HG03097 (cell line): Measurements from ENCODE around the gene PCF11.
"Not testable (repeated sequence)": the region's sequence is repeated elsewhere in the genome, so short reads cannot be mapped to it uniquely, and the experiment has no call there.

Experiments used
- ATAC-seq: cut with Tn5 transposase; IDR thresholded peaks from one replicate; pipeline ENCODE4 v1.9.1; 2021; ENCODE audit not compliant: unreplicated experiment, low FRiP score

Gene PCF11

GRCh38 chr11:83156996-83157593, at the start of gene PCF11:
TSS of gene PCF11 (plus strand) at chr11:83157131. CDS start at chr11:83157440, 309 bp downstream.
- ATAC-seq = no peak

- no peak for ATAC-seq
These were observed 44.0 kb upstream of the PCF11 start for GRCh38 chr11:83112886-83113285.

DNA sequence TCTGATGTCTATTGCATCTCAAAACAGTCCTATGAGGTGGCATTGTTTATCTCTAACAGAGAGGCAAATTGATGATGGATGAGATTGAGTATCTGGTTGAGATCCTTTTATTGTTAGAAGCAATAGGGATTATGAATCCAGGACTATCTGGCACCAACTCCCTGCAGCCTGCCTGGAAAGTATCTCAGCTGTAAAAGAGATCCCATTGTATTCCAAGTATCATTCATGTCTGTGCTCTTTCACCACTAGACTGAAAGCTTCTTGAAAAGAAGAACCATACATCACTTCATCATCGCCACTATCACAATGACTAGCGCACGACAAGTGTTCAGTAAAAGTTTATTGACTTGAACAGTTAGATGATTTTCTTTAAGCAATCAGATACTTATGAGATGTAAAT, 41.9 kb upstream of the PCF11 start:
- ATAC-seq = no peak

GRCh38 chr11:83115551-83115950, 41.4 kb upstream of the PCF11 start:
- ATAC-seq = no peak

- no peak for ATAC-seq
These were observed 40.8 kb upstream of the PCF11 start for GRCh38 chr11:83116015-83116641.

DNA sequence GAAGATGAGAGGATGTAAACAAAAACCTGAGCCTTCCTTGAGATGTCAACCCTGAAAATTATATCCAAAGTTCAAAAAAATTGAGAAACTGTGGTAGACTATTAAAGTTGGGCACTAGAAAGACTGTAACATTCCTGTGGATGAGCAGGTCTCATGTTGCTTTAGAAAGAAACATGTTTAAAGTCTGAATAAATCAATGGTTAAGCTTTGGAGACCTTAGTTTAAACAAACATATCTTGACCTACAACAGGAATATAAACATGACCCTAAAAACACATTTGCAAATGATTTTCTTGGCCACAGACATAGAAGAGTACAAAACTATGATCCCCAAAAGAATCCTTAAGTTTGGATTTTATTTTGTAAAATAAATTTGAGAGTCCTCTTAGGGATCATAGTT, 38.1 kb upstream of the PCF11 start:
- ATAC-seq = no peak

DNA sequence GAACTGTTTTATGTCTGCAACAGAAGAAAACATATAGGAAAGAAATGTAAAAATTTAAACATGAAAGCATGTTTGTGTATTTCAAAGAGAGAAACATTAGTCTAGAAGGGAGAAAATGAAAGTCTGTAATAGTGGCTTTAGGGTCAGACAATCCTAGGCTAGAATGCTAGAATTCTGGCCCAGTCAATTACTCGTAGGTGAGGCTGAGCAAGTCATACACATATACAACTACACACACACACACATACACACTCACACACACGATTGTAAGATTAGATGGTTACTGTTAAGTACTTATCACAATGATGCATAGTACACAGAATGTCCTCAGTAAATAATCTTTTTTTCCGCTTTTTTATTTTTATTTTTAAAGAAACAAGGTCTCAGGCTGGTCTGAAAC, 37.7 kb upstream of the PCF11 start:
- ATAC-seq = no peak

GRCh38 chr11:83120327-83120726, 36.6 kb upstream of the PCF11 start:
- ATAC-seq = no peak

- no peak for ATAC-seq
These were observed 34.9 kb upstream of the PCF11 start for GRCh38 chr11:83122050-83122449.

DNA sequence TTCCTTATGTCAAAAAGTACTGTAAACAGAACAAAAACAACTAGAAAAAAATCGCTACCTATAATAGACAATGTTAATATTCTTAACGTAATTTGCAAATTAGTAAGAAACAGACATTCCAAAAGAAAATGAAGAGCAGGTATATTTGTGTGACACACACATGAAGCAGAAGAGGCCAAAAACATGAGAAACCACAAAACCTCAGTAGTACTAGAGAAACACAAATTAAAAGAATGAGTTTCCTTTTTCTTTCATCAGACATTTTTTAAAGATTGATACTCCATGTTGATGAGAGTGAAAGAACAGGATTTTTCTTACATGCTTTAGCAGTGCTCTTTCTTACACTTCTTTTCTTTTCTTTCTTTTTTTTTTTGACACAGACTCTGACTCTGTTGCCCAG, 34.2 kb upstream of the PCF11 start:
- no peak for ATAC-seq

DNA sequence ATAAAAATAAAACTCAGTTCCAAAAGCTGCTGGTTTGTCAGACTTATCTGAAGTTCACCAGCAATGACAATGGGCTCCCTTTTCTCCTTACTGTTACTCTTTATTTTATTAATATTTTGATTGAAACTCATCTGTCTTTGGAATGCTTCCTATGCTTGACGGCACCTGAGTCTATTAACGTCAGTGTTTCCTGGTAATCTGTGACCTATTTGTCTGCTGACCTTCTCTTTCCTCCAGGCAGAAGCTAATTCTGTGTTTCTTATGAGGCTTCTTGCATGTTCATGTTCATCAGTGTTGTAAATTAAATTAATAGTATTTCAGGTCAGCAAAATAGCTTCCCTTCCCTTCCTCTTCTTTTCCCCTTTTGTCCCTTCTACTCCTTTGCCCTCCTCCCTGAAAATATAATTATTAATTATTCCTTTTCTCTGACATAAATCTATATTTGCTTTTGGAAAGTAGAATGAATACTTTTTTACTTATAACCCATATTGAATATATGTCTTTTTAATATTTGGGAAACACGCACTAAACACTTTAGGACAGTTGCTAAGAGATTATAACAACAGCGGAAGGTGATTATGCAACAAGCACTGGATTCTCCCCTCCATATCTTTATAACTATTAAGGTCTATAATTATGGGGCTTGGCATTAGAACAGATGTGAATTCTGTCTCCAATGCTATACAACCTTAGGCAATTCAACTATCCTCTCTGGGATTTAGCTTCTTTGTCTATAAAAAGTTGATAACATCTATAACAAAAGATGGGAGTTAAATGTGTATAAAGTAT, 32.1 kb upstream of the PCF11 start:
- ATAC-seq = no peak

- no peak for ATAC-seq
These were observed 31.4 kb upstream of the PCF11 start for GRCh38 chr11:83125577-83125976.

DNA sequence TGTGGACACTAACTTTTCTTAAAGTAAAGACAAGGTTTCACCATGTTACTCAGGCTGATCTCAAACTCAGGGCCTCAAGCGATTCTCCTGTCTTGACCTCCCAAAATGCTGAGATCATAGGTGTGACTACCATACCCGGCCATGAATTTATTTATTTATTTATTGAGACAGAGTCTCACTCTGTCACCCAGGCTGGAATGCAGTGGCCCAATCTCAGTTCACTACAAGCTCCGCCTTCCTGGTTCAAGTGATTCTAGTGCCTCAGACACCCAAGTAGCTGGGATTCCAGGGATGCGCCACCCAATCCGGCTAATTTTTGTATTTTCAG, 29.7 kb upstream of the PCF11 start:
- ATAC-seq = no peak

- no peak for ATAC-seq
These were observed 24.7 kb upstream of the PCF11 start for GRCh38 chr11:83132191-83132590.

GRCh38 chr11:83133266-83133665, 23.7 kb upstream of the PCF11 start:
- ATAC-seq = not testable (repeated sequence)

- ATAC-seq = no peak
These were observed 17.6 kb upstream of the PCF11 start for GRCh38 chr11:83139310-83139709.

DNA sequence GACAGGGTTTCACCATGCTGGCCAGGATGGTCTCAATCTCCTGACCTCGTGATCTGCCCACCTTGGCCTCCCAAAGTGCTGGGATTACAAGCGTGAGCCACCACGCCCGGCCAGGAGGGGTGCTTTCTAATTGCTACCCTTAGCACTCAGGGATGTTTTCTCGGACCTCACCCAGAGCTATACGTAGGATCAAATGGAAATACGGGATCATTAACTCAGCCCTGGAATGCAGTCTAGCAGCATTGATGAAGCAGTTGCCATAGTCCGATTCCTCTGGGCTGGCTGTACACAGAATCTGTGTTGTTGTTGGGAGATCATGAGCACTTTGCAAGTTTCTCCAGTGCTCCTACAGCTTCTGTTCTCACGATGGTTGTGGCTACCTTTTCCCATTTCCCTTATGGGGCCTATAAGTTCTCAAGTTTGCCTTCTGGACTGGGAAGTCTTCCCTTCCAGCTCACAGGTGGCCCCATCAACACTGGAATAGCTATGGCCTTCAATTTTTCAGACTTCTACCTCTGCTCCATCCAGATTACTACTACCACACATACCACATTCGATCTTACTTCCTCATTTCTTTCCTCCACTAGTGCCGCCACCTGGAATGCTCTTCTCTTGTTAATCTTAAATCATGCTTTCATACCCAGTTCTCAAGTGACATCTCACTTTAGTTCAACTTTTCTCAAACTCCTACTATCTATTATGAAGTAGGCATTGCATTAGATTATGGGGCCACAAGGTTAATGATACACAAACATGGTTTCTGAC, 16.1 kb upstream of the PCF11 start:
- peak; percentile 91 for ATAC-seq

- no peak for ATAC-seq
These were observed 9.0 kb upstream of the PCF11 start for GRCh38 chr11:83147895-83148294.

DNA sequence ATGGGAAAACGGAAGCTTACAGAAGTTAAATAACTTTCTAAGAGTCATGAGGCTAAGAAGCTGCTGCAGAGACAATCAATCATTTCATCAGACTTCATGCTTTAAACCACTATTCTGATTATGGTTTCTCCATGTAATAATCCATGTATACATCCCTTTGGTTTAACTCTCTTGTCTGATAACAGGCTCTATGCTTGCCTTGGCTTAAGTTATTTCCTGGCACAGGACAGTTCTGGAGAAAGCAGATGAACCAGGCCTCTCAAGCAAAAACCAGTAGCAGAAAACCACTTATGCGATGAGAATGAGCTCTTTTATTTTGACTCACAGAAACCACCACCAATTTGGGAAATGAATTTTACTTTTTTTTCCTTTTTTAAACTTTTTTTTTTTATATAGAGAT, 6.5 kb upstream of the PCF11 start:
- no peak for ATAC-seq

DNA sequence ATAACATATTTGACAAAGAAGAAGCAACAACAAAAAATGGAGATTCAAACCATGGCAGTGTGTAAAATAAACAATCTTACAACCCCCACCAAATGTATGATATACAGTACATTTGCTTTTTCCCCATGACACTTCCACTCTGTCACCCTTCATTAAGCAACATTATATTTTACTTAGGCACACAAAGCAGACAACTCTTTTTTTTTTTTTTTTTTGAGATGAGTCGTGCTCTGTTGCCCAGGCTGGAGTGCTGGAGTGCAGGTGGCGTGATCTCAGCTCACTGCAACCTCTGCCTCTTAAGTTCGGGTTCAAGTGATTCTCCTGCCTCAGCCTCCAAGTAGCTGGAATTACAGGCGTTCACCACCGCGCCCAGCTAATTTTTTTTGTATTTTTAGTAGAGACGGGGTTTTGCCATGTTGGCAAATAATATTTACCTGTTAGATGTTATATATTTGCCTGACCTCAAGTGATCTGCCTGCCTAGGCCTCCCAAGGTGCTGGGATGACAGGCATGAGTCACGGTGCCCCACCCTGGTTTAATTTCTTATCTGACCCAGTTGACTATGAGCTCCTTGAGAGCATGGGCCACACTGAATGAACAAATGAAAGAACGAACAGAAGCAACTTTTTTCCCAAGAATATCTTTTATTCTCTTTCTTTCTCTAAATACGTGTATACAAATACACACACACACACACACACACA, 5.5 kb upstream of the PCF11 start:
- no peak for ATAC-seq

DNA sequence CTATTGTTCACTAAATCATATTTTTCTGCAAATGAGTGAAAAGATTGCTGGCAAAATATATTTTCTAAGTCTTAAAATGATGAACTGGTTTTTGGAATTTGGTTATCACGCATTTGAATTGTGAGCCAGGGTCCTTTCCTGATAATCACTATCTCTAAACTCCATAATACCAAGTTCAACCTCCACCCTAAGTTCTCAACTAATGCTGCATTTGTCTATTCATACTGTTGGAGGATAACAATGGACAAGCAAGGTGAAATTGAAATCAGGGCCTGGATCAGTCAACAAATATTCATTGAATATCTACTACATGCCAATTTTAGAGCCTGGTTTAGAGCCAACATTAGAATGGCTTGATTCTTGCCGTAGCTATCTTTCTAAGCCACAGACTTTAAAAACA, 4.7 kb upstream of the PCF11 start:
- no peak for ATAC-seq
